ENCODE measurements around the gene FCRL6.

DNA sequence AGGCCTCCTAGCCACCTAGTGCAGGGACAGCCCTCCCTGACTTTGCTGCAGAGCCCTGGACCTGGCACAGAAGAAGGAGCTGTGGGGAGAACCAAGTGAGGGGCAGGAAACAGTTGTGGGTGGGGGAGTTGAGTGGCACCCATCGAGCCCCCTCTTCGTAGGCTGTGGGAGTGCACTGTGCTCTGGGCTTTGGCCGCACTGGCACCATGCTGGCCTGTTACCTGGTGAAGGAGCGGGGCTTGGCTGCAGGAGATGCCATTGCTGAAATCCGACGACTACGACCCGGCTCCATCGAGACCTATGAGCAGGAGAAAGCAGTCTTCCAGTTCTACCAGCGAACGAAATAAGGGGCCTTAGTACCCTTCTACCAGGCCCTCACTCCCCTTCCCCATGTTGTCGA is 20.2 kb upstream of the FCRL6 start:
- TF ChIP-seq CTCF (conservative IDR thresholded peaks at IDR 0.05 in 1 of 2, IDR thresholded peaks at IDR 0.05 in 1 of 2; ENCODE audit: low read depth in 1 of 2, low read length in 2 of 2) (no peak), EZH2 (IDR thresholded peaks at IDR 0.05; ENCODE audit: low read length, missing control alignments) (no peak)

All from fibroblast of lung (primary cell).